ENCODE results near the gene RXYLT1.
"Not testable (repeated sequence)": the region's sequence is repeated elsewhere in the genome, so short reads cannot be mapped to it uniquely, and the experiment has no call there.

The RXYLT1 gene

GRCh38 chr12:63779498-63780481 is at the start of gene RXYLT1:
Gene RXYLT1 (plus strand): TSS chr12:63779909. CDS start chr12:63779961, 52 bp downstream.
- peak; percentile 86 for DNase-seq

- DNase-seq, result not testable (repeated sequence)
Observed at GRCh38 chr12:63732779-63733178, 46.9 kb upstream of the RXYLT1 start.

GRCh38 chr12:63733585-63733984 is 46.1 kb upstream of the RXYLT1 start:
- DNase-seq, result not testable (repeated sequence)

- DNase-seq, result not testable (repeated sequence)
Observed at GRCh38 chr12:63740551-63740950, 39.2 kb upstream of the RXYLT1 start.

GRCh38 chr12:63741431-63741830 is 38.3 kb upstream of the RXYLT1 start:
- not testable (repeated sequence) for DNase-seq

- DNase-seq, result not testable (repeated sequence)
Observed at GRCh38 chr12:63744110-63744509, 35.6 kb upstream of the RXYLT1 start.

- DNase-seq, result not testable (repeated sequence)
Observed at GRCh38 chr12:63746470-63746869, 33.2 kb upstream of the RXYLT1 start.

GRCh38 chr12:63747136-63747535 is 32.6 kb upstream of the RXYLT1 start:
- not testable (repeated sequence) for DNase-seq

GRCh38 chr12:63747553-63747952 is 32.2 kb upstream of the RXYLT1 start:
- DNase-seq, result no peak

GRCh38 chr12:63752283-63752682 is 27.4 kb upstream of the RXYLT1 start:
- peak; percentile 23 for DNase-seq

- DNase-seq, result no peak
Observed at GRCh38 chr12:63752841-63753240, 26.9 kb upstream of the RXYLT1 start.

- no peak for DNase-seq
Observed at GRCh38 chr12:63753743-63754142, 26.0 kb upstream of the RXYLT1 start.

- no peak for DNase-seq
Observed at GRCh38 chr12:63764481-63764880, 15.2 kb upstream of the RXYLT1 start.

- DNase-seq, result no peak
Observed at GRCh38 chr12:63766498-63766897, 13.2 kb upstream of the RXYLT1 start.

GRCh38 chr12:63770375-63770774 is 9.3 kb upstream of the RXYLT1 start:
- DNase-seq, result no peak

GRCh38 chr12:63777340-63777739 is 2.4 kb upstream of the RXYLT1 start:
- no peak for DNase-seq

- DNase-seq, result no peak
Observed at GRCh38 chr12:63782466-63782865, 2.8 kb downstream of the RXYLT1 start.

- DNase-seq, result no peak
Observed at GRCh38 chr12:63787306-63787705, 7.6 kb downstream of the RXYLT1 start.

GRCh38 chr12:63790608-63790945 is 10.9 kb downstream of the RXYLT1 start:
- no peak for DNase-seq

GRCh38 chr12:63792338-63792737 is 12.6 kb downstream of the RXYLT1 start:
- no peak for DNase-seq

- no peak for DNase-seq
Observed at GRCh38 chr12:63795032-63795687, 15.5 kb downstream of the RXYLT1 start.

- no peak for DNase-seq
Observed at GRCh38 chr12:63795944-63796343, 16.2 kb downstream of the RXYLT1 start.

GRCh38 chr12:63802012-63802608 is 22.4 kb downstream of the RXYLT1 start:
- DNase-seq, result no peak

GRCh38 chr12:63804746-63805145 is 25.0 kb downstream of the RXYLT1 start:
- DNase-seq, result no peak

All from activated CD4-positive, alpha-beta T cell treated with anti-CD3 and anti-CD28 coated beads, Interleukin-2, amount 50 U/mL, for 16 hours (primary cell).